ENCODE data around the gene SESN3.

DNA sequence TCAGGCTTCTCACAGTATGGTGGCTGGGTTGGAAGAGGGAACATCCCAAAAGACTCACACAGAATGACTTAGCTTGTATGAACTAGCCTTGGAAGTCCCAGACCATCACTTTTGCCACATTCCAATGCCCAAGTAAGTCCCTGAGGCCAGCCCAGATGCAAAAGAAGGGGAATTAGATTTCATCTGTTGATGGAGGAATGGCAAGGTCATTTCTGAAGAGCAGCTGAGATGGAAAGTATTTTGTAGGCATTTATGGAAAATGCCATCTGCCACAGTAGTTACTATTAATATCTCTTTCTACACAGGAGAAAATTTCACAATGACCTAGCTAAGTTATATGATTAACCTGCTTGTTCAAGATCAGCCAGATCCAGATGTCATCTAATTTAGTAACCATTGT is 82.6 kb downstream of the SESN3 start:
- TF ChIP-seq, protein P1, sequence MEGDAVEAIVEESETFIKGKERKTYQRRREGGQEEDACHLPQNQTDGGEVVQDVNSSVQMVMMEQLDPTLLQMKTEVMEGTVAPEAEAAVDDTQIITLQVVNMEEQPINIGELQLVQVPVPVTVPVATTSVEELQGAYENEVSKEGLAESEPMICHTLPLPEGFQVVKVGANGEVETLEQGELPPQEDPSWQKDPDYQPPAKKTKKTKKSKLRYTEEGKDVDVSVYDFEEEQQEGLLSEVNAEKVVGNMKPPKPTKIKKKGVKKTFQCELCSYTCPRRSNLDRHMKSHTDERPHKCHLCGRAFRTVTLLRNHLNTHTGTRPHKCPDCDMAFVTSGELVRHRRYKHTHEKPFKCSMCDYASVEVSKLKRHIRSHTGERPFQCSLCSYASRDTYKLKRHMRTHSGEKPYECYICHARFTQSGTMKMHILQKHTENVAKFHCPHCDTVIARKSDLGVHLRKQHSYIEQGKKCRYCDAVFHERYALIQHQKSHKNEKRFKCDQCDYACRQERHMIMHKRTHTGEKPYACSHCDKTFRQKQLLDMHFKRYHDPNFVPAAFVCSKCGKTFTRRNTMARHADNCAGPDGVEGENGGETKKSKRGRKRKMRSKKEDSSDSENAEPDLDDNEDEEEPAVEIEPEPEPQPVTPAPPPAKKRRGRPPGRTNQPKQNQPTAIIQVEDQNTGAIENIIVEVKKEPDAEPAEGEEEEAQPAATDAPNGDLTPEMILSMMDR (IDR thresholded peaks at IDR 0.05; ENCODE audit: low read length) = no peak
- TF ChIP-seq EZH2 (IDR thresholded peaks at IDR 0.05; ENCODE audit: borderline replicate concordance, low read length) = no peak
